T1000 (cell line): ENCODE data around the gene LRRC4B.
"Not testable (repeated sequence)": the region's sequence is repeated elsewhere in the genome, so short reads cannot be mapped to it uniquely, and the experiment has no call there.

Experiments used
- DNase-seq: peaks from one replicate; lab custom pipeline; 2025; ENCODE audit warnings: mixed read lengths; lab: John Stamatoyannopoulos, UW

Gene LRRC4B

GRCh38 chr19:50553134-50553703 lies 15.0 kb downstream of the LRRC4B start:
- DNase-seq = no peak

GRCh38 chr19:50552540-50552939 lies 15.7 kb downstream of the LRRC4B start:
- no peak for DNase-seq

GRCh38 chr19:50551715-50552187 lies 16.5 kb downstream of the LRRC4B start:
- DNase-seq = no peak

GRCh38 chr19:50551034-50551714 lies 17.1 kb downstream of the LRRC4B start:
- no peak for DNase-seq

- no peak for DNase-seq
Observed at GRCh38 chr19:50550594-50550966, 17.7 kb downstream of the LRRC4B start.

GRCh38 chr19:50549927-50550593 lies 18.2 kb downstream of the LRRC4B start:
- DNase-seq = no peak

- no peak for DNase-seq
Observed at GRCh38 chr19:50549059-50549926, 18.9 kb downstream of the LRRC4B start.

- no peak for DNase-seq
Observed at GRCh38 chr19:50548191-50549058, 19.8 kb downstream of the LRRC4B start.

GRCh38 chr19:50547385-50548190 lies 20.6 kb downstream of the LRRC4B start:
- DNase-seq = no peak

- no peak for DNase-seq
Observed at GRCh38 chr19:50546527-50547221, 21.6 kb downstream of the LRRC4B start.

- no peak for DNase-seq
Observed at GRCh38 chr19:50542943-50543342, 25.3 kb downstream of the LRRC4B start.

- DNase-seq = no peak
Observed at GRCh38 chr19:50537769-50538230, 30.4 kb downstream of the LRRC4B start.

GRCh38 chr19:50537306-50537685 lies 30.9 kb downstream of the LRRC4B start:
- no peak for DNase-seq

GRCh38 chr19:50536662-50537305 lies 31.5 kb downstream of the LRRC4B start:
- no peak for DNase-seq

- no peak for DNase-seq
Observed at GRCh38 chr19:50535672-50536187, 32.5 kb downstream of the LRRC4B start.

- no peak for DNase-seq
Observed at GRCh38 chr19:50534478-50534877, 33.8 kb downstream of the LRRC4B start.

GRCh38 chr19:50532952-50533351 lies 35.3 kb downstream of the LRRC4B start:
- no peak for DNase-seq

- DNase-seq = no peak
Observed at GRCh38 chr19:50531171-50531612, 37.0 kb downstream of the LRRC4B start.

- DNase-seq = not testable (repeated sequence)
Observed at GRCh38 chr19:50528052-50528451, 40.2 kb downstream of the LRRC4B start.
